Breast epithelium (tissue), 4 donors: ENCODE measurements around the gene PHF21B. TPM values are rescaled to one million over a fixed set of nuclear protein-coding genes. Genes with fewer than 3 reads are reported as not detected.
A peak's percentile ranks its signal among the peaks of the same experiment; 100 is the strongest.
"Not testable (repeated sequence)": the region's sequence is repeated elsewhere in the genome, so short reads cannot be mapped to it uniquely, and the experiment has no call there.

Source experiments
- DNase-seq, 2 donors: peaks; one replicate each; pipeline ENCODE4 v3.0.0-alpha.2; 2019; ENCODE audit warnings: low spot score in 2 of 2
- H3K27ac ChIP-seq, 2 donors: fragments of 200-600 bp; sonication (generic) in 1 of 2; one replicate each; pipeline ENCODE4 v1.5.1; 2016 to 2019; ENCODE audit warnings: mild to moderate bottlenecking in 1 of 2
- H3K27me3 ChIP-seq, 2 donors: fragments of 200-600 bp; sonication (generic) in 1 of 2; one replicate each; pipeline versions ENCODE4 v1.5.1 to v1.6.0; 2017 to 2019; ENCODE audit warnings: control low read depth in 1 of 2, mild to moderate bottlenecking in 1 of 2
- H3K36me3 ChIP-seq: fragments of 200-600 bp; one replicate; pipeline ENCODE4 v1.5.1; 2019
- H3K4me1 ChIP-seq, 2 donors: fragments of 200-600 bp; sonication (generic); one replicate each; pipeline ENCODE4 v1.5.1; 2016 to 2019; ENCODE audit warnings: control low read depth in 1 of 2
- H3K4me3 ChIP-seq, 3 donors: fragments of 200-600 bp; sonication (generic); 1 replicate in 2 of 3; 2 replicates in 1 of 3; pipeline ENCODE4 v1.5.1; 2016 to 2019; ENCODE audit warnings: mild to moderate bottlenecking in 3 of 3, moderate library complexity in 2 of 3
- H3K9me3 ChIP-seq, 2 donors: fragments of 200-600 bp; sonication (generic) in 1 of 2; one replicate each; pipeline ENCODE4 v1.5.1; 2016 to 2019; ENCODE audit warnings: control low read depth in 1 of 2
- CTCF ChIP-seq, 3 donors: fragments of 450-650 bp; IDR thresholded peaks; one replicate each; pipeline ENCODE4 v1.5.1; 2016 to 2017; ENCODE audit warnings: antibody characterized with exemption in 3 of 3, mild to moderate bottlenecking in 3 of 3, moderate library complexity in 3 of 3
- POLR2A ChIP-seq: fragments of 450-650 bp; IDR thresholded peaks from one replicate; pipeline ENCODE4 v1.6.1; 2016; ENCODE audit warnings: antibody characterized with exemption, mild to moderate bottlenecking, moderate library complexity
- POLR2AphosphoS5 ChIP-seq, 3 donors: sonication (generic); formaldehyde crosslinking; IDR thresholded peaks; one replicate each; pipeline ENCODE4 v1.6.1; 2017; ENCODE audit warnings: antibody characterized with exemption in 3 of 3
- intact Hi-C: fragments of 100-400 bp; cut with DNase I; formaldehyde crosslinking; loops from one replicate; pipeline ENCODE4 v1.15.1; 2023; ENCODE audit warnings: low total_unique reads
- total RNA-seq, 3 donors: library from RNA; depleted of rRNA; stranded (reverse); fragments of >200 nt; gene quantifications; one replicate each; pipeline ENCODE4 v1.1.0, GENCODE V29; 2016

The PHF21B gene
- total RNA-seq, 3 donors from 2014 or later, result 3.6 to 4.1 TPM; not detected in 1

- no peaks in the 10 kb centered on the region for H3K9me3 ChIP-seq
- no peak overlapping the region for H3K4me3 ChIP-seq
- peak in 1 of 2 donors; percentile 28 for DNase-seq
Observed at GRCh38 chr22:44855855-44856254, 153.9 kb downstream of the PHF21B start.

DNA sequence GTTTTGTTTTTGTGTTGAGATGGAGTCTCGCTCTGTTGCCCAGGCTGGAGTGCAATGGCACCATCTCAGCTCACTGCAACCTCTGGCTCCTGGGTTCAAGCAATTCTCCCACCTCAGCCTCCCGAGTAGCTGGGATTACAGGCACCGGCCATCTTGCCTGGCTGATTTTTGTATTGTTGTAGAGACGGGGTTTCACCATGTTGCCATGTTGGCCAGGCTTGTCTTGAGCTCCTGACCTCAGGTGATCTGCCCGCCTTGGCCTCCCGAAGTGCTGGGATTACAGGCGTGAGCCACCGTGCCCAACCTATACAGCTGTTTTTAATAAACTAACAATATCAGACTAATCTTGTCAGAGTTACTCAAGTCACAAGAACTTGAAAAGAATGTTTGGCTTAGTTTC is 155.2 kb downstream of the PHF21B start:
- H3K36me3 ChIP-seq, H3K27ac ChIP-seq, intact Hi-C loops, H3K4me3 ChIP-seq, H3K9me3 ChIP-seq, H3K27me3 ChIP-seq, H3K4me1 ChIP-seq: not testable (repeated sequence)
- DNase-seq, result peak in 1 of 2 donors; percentile 33

More at GRCh38 chr22:44855855-44856254, 153.9 kb downstream of the PHF21B start:
- TF ChIP-seq CTCF (IDR thresholded peaks at IDR 0.05) (no peak), POLR2A (no peak), POLR2AphosphoS5 (IDR thresholded peaks at IDR 0.05) (no peak)
- no peak overlapping the region for H3K27ac ChIP-seq
- no peaks in the 10 kb centered on the region for H3K4me1 ChIP-seq
- H3K27me3 ChIP-seq, result no peaks in the 10 kb centered on the region
- no peaks in the 10 kb centered on the region for H3K36me3 ChIP-seq
- intact Hi-C loops, result no loop called here

- no peak for TF ChIP-seq POLR2A
- TF ChIP-seq CTCF (IDR thresholded peaks at IDR 0.05), result no peak
- TF ChIP-seq POLR2AphosphoS5 (IDR thresholded peaks at IDR 0.05), result no peak
Observed at GRCh38 chr22:44850946-44851345, 158.9 kb downstream of the PHF21B start.

GRCh38 chr22:44848791-44849420 is 160.9 kb downstream of the PHF21B start:
- intact Hi-C loops, result no loop called here
- TF ChIP-seq CTCF (IDR thresholded peaks at IDR 0.05) (no peak), POLR2A (no peak), POLR2AphosphoS5 (IDR thresholded peaks at IDR 0.05) (no peak)

More at GRCh38 chr22:44850946-44851345, 158.9 kb downstream of the PHF21B start:
- H3K9me3 ChIP-seq, result no peaks in the 10 kb centered on the region
- no peak overlapping the region for H3K4me3 ChIP-seq
- H3K27me3 ChIP-seq, result no peaks in the 10 kb centered on the region
- no peak overlapping the region for H3K27ac ChIP-seq
- DNase-seq, result peak in 1 of 2 donors; percentile 24
- intact Hi-C loops, result no loop called here
- H3K4me1 ChIP-seq, result no peaks in the 10 kb centered on the region
- no peaks in the 10 kb centered on the region for H3K36me3 ChIP-seq

GRCh38 chr22:44848296-44848741 is 161.5 kb downstream of the PHF21B start:
- no peak for DNase-seq
- no peak overlapping the region for H3K4me3 ChIP-seq
- no peaks in the 10 kb centered on the region for H3K4me1 ChIP-seq
- no peak overlapping the region for H3K27ac ChIP-seq
- no peaks in the 10 kb centered on the region for H3K27me3 ChIP-seq
- H3K36me3 ChIP-seq, result no peaks in the 10 kb centered on the region
- no peaks in the 10 kb centered on the region for H3K9me3 ChIP-seq
- TF ChIP-seq POLR2AphosphoS5 (IDR thresholded peaks at IDR 0.05) (no peak), POLR2A (no peak), CTCF (IDR thresholded peaks at IDR 0.05) (no peak)
- intact Hi-C loops, result no loop called here

More at GRCh38 chr22:44848791-44849420, 160.9 kb downstream of the PHF21B start:
- no peaks in the 10 kb centered on the region for H3K36me3 ChIP-seq
- no peaks in the 10 kb centered on the region for H3K4me1 ChIP-seq
- no peaks in the 10 kb centered on the region for H3K9me3 ChIP-seq
- H3K27ac ChIP-seq, result no peak overlapping the region
- H3K27me3 ChIP-seq, result no peaks in the 10 kb centered on the region
- H3K4me3 ChIP-seq, result no peak overlapping the region
- no peak for DNase-seq
